Activated CD4-positive, CD25-positive, alpha-beta regulatory T cell treated with anti-CD3 and anti-CD28 coated beads, Interleukin-2, amount 50 U/mL, for 24 hours (primary cell): ENCODE data around the gene RASSF7.

Experiments used
- ATAC-seq, 2 donors: fragments of 150-1000 bp; cut with Tn5 transposase; one replicate each; pipeline ENCODE4 v1.10.0; 2021; ENCODE audit warnings: mild to moderate bottlenecking in 1 of 2, moderate library complexity in 1 of 2

Gene RASSF7

DNA sequence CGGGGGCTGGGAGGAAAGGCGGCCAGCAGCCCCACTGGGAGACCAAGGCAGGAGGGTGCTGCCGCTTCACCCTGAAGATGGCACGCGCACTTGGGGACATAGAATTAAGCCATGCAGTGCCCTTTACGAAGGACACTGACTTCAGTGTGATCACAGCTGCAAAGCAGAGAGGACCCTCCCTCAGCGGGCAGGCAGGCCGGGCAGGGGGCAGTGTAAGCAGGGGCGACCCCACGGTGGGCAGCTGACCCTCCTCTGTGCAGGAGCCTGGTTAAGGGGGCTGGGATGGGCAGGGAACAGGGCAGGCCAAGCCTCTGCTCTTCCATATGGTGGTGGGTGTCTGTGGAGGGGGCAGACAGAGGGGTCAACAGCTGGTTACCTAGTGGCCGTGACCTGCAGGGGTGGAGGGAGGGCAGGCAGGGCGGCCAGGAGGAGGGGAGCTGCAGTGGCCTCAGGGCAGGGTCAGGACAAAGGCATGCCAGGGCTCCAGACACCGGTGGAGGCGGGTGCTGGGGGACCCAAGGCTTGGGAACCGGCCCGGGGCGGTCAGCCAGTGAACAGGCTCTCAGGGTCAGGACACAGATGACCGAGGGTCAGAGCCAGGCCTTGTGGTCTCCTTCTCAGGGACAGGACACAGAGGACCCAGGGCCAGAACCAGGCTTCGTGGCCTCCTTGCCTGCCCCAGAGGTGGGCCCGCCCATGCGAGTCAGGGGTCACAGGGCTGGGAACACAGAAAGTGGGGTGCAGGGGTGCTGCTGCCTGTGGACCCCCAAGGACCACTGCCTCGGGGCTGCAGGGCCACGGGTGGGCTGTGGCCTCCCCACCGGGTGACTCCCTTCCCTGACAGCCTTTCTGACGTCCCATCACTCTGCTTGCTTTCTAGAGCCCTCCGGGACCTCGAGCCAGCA lies 7.4 kb upstream of the RASSF7 start:
- no peak for ATAC-seq

DNA sequence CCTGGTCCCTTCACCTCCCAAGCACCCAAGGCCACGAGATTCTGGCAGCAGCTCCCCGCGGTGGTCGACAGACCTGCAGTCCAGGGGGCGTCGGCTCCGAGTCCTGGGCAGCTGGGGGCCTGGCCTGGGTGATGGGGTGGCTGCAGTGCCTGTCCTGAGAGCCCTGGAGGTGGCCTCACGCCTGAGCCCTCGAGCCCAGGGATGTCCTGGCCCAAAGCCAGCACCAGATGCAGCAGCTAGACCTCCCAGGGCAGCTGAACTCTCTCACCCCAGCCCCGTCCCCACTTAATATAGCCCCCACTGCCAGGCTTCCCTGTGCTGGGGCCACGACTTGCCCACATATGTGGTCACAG lies 6.8 kb upstream of the RASSF7 start:
- ATAC-seq: no peak

DNA sequence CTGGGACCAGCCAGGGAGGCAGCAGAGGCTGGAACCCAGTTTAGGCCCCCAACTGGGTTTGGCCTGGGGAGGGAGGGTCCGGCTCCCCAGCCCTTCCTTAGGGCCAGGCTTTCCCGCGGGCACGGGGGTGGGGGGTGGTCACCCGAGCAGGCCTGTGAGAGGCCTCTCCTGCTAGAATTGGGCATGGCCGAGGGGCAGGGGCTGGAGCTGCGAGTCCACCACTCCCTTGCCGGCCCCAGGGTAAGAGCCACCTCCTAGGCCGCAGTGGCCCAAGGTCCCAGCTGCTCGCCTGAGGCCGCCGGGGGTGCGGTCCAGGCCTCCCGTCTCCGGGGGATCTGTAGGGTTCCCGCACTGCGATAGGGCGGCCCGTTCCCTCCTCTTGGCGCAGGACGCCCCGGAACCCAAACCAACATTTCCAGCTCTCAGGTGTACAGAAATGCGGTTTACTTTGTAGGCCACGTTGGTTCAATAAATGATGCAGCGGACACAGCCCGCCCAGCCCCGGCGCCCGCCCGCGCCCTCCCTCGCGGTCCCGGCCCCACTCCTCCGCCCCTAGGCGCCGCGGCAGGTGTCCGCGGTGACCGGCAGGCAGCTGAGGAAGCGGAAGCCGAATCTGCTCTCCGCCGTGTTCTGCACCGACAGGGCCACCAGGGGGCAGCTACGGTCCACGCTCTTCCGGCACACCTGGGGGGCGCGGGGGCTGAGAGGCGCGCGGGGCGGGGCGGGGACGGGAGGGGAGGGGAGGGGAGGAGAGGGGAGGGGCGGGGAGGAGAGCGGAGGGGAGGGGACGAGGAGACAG lies 6.1 kb upstream of the RASSF7 start:
- peak; percentile 78 to 84 for ATAC-seq

DNA sequence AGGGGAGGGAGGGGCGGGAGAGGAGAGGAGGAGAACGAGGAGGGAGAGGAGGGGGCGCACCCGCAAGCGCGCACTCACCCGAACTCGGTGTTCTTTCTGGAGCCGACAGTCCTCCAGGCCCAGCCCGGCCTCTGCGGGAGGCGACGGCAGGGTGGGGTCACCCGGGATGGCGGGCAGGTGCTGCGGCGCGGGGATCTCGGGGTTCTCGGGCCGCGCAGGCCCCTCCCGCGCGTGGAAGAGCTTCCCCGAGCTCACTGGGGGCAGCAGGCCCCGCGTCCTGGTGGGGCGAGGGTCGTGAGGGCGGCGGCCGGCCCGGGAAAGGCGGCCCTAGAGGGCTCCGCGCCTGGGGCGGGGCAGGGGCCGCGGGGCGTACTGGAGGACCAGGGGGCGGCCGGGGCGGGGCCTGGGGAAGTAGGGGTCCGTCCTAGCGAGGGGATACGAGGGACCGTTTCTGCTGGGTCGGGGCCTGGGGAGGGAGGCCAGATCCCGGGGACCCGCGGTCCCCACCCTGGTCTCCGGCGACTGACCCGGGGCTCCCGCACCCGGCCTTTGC lies 5.5 kb upstream of the RASSF7 start:
- no peak for ATAC-seq

DNA sequence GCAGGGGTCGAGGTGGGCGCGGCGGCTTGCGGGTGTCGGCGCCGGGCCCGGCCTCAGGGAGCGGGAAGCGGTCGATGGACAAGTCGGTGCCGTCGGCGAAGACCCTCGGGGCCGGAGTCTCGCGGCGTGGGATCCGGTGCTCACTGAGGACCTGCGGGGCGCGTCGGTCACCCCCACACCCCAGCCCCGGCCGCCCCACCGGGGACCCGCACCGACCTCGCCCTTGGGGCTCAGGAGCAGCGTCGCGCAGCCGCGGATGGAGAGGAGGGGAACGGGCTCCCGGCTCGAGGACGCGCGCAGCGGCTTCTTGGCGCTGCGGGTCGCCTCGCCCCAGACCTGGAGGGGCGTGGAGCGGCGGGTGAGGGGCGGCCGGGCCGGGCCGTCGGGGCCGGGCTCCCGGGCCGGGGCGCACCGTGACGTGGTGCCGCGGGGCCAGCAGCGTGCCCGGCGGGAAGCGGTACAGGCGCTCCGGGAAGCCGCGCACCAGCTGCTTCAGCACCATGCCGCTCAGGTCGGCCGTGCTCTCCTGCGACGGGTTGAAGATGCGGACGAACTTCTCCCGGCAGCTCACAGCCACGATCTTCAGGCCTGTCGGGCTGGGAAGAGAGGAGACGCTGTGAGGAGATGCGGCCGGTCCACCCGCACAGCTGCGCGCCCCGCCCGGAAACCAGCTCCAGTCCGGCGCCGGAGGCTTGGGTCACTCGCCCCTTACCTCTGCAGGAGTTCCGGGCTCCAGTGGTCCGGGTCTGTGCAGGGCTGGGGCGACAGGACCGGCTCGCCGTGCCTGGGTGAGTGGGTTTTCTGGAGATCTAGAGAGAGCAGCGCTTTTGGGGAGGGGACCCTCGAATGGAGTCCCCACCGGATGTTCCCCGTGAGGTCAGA lies 4.7 kb upstream of the RASSF7 start:
- no peak for ATAC-seq

DNA sequence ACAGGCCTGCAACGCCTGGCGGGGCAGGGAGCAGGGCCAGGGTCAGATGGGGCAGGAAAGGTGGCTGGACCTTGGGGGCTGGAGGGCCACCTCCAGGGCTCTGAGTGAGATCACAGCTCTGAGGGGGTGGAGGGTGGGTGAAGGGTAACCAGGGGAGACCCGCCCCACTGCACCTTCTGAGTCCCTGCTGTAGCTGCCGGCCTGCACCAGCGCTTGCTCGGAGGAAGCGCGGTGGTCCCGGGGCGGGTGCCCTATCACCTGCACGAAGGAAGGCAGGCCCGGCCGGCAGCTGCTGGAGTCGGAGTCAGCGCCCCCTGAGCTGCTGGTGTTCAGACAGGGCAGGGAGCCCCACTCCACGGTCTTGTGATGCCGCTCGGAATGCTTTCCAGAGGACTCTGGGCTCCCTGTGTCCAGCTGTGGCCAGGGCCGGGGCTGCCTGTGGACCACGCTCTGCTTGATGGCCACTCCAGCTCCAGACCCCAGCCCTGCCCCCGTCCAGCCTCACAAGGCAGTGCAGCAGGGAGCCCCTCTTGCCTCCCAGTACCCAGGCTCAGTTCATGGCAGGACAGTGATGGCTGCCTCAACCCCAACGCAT lies 4.0 kb upstream of the RASSF7 start:
- no peak for ATAC-seq

DNA sequence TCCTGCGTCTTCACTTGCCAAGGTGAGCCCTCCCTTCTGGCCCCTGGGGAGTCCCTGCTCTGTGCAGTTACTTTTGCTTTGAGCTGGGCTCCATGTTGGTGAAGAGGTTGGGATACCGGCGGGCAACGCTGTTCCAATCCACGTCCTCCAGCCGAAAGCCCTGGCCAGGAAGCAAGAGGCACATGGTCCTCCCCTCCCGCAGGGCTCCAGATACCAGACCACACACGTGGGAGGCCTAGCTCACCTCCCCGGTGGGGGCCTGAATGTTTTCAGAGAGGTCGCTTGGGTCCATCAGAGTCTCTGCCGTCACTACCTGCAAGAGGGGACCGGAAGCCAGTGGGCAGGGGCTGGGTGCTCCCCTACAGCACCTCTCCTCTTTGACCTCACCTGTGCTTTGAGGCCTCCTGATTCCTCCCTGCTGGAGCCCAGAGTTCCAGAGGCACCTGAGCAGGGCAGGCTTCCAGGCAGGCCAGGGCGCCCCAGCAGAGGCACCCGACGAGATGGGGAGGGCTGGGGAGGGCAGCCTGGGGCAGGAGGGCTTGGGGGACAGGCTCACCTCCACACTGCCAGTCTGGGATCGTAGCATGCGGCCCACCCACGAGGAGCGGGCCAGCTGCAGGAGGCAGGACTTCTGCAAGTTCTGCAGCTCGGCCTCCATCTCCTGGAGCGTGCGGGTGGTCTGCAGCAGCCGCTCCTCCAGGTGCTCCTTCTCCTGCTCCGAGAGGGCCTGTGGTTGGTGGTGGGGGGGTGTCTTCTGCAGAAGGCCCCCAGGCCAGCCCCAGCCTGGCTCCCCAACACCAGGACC lies 3.2 kb upstream of the RASSF7 start:
- no peak for ATAC-seq

DNA sequence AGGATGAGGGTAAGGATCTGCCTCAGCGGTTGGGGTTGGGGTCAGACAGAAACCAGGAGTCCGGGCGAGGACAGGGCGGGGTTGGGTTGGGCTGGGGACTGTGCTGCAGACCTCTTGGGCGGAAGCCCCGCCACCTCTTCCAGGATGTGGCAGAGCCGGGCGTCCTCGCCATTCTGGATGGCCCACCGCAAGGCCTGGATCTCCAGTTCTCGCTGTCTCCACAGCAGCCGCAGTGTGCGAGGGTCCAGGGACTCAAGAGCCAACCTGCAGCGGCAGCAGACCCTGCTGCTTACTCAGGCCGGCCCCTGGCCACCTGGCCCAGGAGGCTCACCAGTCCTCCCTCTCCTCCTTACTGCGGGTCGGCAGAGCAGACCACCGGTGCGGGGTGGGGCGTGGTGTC lies 2.3 kb upstream of the RASSF7 start:
- ATAC-seq: no peak

DNA sequence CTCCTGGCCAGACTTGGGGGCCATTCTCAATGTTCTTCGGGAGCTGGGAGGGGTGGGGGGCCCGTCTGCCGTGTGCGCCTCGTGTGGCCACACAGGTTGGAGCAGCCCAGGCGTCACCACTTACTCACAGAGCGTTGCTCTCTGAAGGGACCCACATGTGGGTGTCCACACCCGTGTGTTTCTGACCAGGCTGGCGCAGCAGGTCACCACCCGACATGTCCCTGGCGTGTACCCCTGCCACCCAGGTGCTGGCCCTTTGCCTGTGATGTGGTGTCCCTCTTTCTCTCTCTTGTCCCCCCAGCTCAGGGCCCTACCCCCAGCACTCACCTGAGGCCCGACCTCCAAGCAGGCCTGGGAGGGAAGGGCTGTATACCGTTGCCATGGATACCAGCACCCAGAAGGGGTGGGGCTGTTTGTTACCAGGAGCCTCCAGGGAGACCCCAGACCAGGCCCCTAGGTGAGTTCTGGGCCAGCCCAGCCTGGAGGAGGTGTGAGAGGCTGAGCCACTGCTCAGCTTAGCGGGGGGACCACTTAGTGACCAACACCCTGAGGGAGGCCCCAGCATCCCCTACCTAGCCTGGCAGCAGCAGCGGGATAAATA lies 1.6 kb upstream of the RASSF7 start:
- no peak for ATAC-seq

DNA sequence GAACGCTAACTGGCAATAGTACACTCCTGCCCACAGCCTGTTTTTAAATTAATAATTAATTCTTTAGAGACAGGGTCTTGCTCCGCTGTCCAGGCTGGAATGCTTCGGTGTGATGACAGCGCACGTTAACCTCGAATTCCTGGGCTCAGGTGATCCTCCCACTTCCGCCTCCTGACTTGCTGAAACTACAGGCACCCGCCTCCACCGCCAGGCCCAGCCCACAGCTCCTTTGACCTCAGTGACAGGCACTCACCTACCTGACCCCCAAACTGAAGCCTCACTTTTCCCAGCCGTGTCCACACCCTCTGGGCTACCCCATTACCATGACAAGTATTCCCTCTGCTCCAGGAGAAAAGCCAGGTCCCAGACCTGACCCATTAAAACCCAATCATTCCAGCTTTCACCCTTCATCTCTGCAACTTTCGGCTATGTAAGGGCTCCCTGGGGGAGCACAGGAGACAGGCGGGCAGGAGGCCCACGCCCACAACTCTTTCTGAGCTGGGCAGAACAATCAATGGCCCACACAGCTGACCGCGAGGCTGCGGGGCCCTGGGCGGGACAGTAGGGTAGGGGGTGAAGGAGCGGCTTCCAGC lies 962 bp upstream of the RASSF7 start:
- ATAC-seq: no peak

DNA sequence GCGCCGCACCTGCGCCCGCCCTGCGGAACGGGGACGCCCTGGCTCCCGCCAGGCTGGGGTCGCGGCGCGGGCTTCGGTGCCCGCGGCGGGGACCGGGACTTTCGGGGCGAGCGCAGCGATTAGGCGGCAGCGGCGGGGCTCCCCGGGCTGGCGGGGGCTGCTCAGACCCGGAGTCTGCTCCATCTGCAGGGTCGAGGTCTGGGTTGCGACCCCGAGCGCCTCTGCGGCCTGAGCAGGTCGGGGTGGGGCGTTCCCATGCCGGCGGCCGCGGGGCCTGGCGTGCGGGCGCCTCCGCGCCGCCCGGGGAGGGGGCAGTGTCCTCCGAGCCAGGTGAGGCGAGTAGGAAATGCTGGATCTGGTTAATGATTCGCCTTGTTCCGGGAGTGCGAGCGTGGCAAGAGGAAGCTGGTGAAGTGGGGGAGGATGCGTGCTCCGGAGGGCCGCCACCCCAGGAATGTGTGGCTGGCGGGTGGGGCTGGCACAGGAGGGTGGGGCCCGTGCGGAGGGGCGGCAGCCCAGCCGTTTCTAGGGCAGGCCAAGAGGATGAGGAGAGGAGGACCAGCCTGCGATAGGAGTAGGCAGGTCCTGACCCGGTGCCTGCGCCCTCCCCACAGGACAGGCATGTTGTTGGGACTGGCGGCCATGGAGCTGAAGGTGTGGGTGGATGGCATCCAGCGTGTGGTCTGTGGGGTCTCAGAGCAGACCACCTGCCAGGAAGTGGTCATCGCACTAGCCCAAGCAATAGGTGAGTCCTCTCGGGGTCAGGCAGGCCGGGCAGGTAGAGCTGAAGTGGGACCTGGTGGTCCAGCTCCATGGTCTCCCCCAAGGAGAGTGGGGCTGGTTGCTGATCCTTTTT lies 606 bp downstream of the RASSF7 start:
- ATAC-seq: peak; percentile 25 to 39

DNA sequence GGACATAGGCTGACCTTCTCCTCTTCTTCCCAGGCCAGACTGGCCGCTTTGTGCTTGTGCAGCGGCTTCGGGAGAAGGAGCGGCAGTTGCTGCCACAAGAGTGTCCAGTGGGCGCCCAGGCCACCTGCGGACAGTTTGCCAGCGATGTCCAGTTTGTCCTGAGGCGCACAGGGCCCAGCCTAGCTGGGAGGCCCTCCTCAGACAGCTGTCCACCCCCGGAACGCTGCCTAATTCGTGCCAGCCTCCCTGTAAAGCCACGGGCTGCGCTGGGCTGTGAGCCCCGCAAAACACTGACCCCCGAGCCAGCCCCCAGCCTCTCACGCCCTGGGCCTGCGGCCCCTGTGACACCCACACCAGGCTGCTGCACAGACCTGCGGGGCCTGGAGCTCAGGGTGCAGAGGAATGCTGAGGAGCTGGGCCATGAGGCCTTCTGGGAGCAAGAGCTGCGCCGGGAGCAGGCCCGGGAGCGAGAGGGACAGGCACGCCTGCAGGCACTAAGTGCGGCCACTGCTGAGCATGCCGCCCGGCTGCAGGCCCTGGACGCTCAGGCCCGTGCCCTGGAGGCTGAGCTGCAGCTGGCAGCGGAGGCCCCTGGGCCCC lies 1.4 kb downstream of the RASSF7 start:
- no peak for ATAC-seq

DNA sequence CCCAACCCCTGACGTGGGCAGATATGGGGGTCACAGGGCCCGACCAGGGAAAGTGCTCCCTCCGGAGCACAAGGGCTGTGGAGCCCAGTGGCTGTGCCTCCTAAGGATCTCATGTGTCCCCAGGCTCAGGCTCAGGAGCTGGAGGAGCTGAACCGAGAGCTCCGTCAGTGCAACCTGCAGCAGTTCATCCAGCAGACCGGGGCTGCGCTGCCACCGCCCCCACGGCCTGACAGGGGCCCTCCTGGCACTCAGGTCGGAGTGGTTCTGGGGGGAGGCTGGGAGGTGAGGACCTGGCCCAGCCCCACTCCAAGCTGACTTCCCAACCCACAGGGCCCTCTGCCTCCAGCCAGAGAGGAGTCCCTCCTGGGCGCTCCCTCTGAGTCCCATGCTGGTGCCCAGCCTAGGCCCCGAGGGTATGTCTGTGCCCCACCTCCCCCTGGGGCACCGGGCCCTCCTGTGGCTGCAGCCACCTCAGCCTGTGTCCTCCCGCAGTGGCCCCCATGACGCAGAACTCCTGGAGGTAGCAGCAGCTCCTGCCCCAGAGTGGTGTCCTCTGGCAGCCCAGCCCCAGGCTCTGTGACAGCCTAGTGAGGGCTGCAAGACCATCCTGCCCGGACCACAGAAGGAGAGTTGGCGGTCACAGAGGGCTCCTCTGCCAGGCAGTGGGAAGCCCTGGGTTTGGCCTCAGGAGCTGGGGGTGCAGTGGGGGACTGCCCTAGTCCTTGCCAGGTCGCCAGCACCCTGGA lies 2.5 kb downstream of the RASSF7 start:
- ATAC-seq: no peak

DNA sequence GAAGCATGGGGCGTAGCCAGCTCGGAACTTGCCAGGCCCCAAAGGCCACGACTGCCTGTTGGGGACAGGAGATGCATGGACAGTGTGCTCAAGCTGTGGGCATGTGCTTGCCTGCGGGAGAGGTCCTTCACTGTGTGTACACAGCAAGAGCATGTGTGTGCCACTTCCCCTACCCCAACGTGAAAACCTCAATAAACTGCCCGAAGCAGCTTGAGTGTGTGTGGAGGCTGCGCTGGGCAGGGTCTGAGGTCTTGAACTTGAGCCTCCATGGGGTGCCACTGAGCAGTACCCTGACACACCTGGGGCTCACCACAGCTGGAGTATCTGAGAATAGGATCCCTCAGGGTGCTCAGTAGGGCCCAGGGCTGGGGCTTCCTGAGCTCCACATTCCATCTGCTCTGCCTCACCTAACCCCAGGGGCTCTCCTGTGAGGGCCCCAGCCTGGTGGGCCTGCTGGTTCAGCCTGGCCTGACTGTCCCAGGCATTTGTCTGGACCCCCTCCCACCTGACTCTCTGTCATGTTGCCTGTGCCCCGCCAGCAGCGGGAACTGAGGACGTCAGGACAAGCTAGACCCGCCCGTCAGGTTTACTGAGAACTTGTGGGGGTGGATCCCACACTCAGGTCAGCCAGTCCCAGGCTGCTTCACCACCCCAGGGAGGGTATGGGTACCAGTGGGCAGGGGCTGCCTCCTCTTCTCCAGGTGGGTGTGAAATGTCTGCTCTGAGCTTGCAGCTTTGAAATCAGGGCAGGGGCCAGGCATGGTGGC lies 3.2 kb downstream of the RASSF7 start:
- ATAC-seq: no peak

DNA sequence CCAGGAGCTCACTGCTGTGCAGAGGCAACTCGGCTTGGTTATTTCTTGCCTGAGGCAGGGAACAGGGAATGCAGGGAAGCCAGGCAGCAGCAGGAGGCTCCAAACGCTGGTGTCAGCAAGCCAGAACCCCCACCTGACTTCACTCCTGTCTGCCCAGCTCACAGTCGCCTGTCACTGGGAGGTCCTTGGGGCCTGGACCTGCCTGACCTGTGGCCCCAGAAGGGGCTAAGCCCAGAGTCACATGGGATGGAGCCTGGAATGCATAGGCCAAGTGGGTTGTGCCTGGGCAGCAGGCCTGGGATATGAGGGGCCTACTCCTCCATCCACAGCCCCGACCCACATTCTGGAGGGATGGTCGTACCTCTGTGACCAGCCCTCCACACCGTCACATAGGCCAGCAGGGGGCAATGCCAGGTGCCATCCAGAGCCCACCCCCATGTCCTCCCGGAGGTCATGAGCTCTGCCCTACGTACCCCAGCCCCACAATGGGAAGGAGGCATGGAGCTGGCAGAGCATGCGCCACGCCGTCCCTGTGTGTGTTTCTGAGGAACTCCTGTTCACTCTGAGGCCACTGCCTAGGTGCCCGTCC lies 5.2 kb downstream of the RASSF7 start:
- no peak for ATAC-seq

DNA sequence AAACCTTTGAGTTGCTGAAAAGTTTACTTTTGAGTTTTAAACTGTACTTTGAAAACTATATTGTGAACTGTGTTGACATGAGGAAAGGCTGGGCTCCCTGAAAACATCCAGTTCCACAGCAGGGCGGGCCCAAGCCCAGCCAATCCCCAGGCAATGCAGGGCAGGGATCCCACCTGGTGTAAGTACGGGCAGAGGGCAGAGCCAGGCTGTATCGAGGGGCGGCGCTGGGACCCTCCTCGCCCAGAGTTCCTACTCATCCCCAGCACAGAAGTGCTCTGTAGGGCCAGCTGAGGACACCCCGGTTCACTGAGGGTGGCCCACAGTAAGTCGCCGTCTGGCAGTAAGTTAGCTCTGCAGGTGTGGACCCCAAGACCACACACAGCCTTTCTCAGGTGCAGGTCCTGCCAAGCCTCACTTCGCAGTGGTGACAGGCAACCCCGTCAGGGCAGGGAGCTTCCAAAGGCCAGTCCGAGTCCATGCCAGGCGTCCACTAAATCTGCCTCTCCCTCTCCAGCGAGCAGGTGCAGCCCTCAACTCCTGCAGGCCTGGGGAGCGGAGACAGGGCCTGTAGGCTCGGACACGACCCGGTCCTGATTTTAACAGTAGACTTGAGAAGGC lies 6.3 kb downstream of the RASSF7 start:
- no peak for ATAC-seq
